GM12878 (cell line): Measurements from ENCODE around the gene SURF4. TPM values are rescaled to one million over a fixed set of nuclear protein-coding genes. Genes with fewer than 3 reads are reported as not detected.

ENCODE experiments used
- ATAC-seq: fragments of 200-7000 bp; cut with Tn5 transposase; 3 replicates; pipeline ENCODE4 v1.9.1; 2020; ENCODE audit warnings: mild to moderate bottlenecking, moderate library complexity
- BruUV-seq: library from RNA; stranded (reverse); fragments of 400-500 nt; replicated peaks from 2 replicates; lab custom pipeline; 2021; lab: Mats Ljungman, UMichigan
- CTCF ChIA-PET: fragments of 300-600 bp; sonication (Branson Sonifier 250); formaldehyde crosslinking; extraction: SDS; loops from one replicate; lab custom pipeline; 2021; ENCODE audit warnings: inconsistent platforms; lab: Yijun Ruan, JAX
- POLR2A ChIA-PET: fragments of 350-600 bp; formaldehyde crosslinking; extraction: SDS; loops from one replicate; lab custom pipeline; 2021; ENCODE audit warnings: inconsistent platforms; lab: Charles Lee
- RAD21 ChIA-PET: fragments of 300-600 bp; sonication (Branson Sonifier 250); formaldehyde crosslinking; loops from one replicate; lab custom pipeline; 2023; ENCODE audit warnings: antibody characterized with exemption; ENCODE audit not compliant: unreplicated experiment; lab: Charles Lee
- SMC1A ChIA-PET: fragments of 300-600 bp; sonication (Branson Sonifier 250); formaldehyde crosslinking; loops from one replicate; lab custom pipeline; 2023; ENCODE audit not compliant: unreplicated experiment, uncharacterized antibody; lab: Charles Lee
- DNase-seq: peaks from one replicate; pipeline ENCODE4 v3.0.0-alpha.2; 2011; ENCODE audit warnings: low read depth, low spot score
- FAIRE-seq: peaks from 3 replicates; lab custom pipeline; 2011; peaks lifted over from hg19 to GRCh38; lab: Jason Lieb, UNC
- H2AFZ ChIP-seq: 2 replicates; pipeline ENCODE4 v1.6.0; 2011; ENCODE audit warnings: low read depth, low read length, control low read depth; ENCODE audit not compliant: control insufficient read depth
- H3K27ac ChIP-seq: 2 replicates; pipeline ENCODE4 v1.5.1; 2011; ENCODE audit warnings: control low read depth; ENCODE audit not compliant: control insufficient read depth, insufficient read depth
- H3K27me3 ChIP-seq, 2 experiments: replicated peaks in 1 of 2; 2 replicates each; pipeline versions ENCODE4 v1.6.0 to v1.6.1; 2011; ENCODE audit warnings: low read length in 1 of 2; ENCODE audit not compliant: control insufficient read depth in 2 of 2, insufficient read depth in 2 of 2
- H3K36me3 ChIP-seq, 2 experiments: 2 replicates each; pipeline ENCODE4 v1.5.1; 2011; ENCODE audit warnings: low read length in 1 of 2; ENCODE audit not compliant: control insufficient read depth in 2 of 2, insufficient read depth in 2 of 2
- H3K4me1 ChIP-seq: 2 replicates; pipeline ENCODE4 v1.6.1; 2011; ENCODE audit warnings: mild to moderate bottlenecking, low read length, moderate library complexity, mixed read lengths; ENCODE audit not compliant: control insufficient read depth, insufficient read depth
- H3K4me2 ChIP-seq: 2 replicates; pipeline ENCODE4 v1.6.0; 2011; ENCODE audit warnings: control low read depth; ENCODE audit not compliant: control insufficient read depth, insufficient read depth
- H3K4me3 ChIP-seq: fragments of 200-600 bp; sonication (generic); 2 replicates; pipeline ENCODE4 v1.5.1; 2016
- H3K79me2 ChIP-seq: 2 replicates; pipeline ENCODE4 v1.6.0; 2011; ENCODE audit warnings: low read length; ENCODE audit not compliant: control insufficient read depth, insufficient read depth
- H3K9ac ChIP-seq: 2 replicates; pipeline ENCODE4 v1.8.0; 2011; ENCODE audit warnings: low read length, control low read depth, mixed read lengths; ENCODE audit not compliant: control insufficient read depth, insufficient read depth
- H3K9me3 ChIP-seq: replicated peaks from 3 replicates; pipeline ENCODE4 v1.5.1; 2011; ENCODE audit warnings: mild to moderate bottlenecking, low read length; ENCODE audit not compliant: control insufficient read depth, insufficient read depth
- H4K20me1 ChIP-seq: 2 replicates; pipeline ENCODE4 v1.6.0; 2011; ENCODE audit not compliant: control insufficient read depth, insufficient read depth
- CBFB ChIP-seq: IDR thresholded peaks from 2 replicates; pipeline ENCODE4 v1.6.1; 2016; ENCODE audit warnings: antibody characterized with exemption, low read depth
- CREB1 ChIP-seq: IDR thresholded peaks from 2 replicates; pipeline ENCODE4 v1.6.1; 2012; ENCODE audit warnings: low read depth, mild to moderate bottlenecking, inconsistent platforms
- DPF2 ChIP-seq: fragments of 450-650 bp; IDR thresholded peaks from 2 replicates; pipeline ENCODE4 v1.6.1; 2017; ENCODE audit warnings: mild to moderate bottlenecking
- FOXM1 ChIP-seq: IDR thresholded peaks from 2 replicates; pipeline ENCODE4 v1.6.1; 2012; ENCODE audit warnings: low read depth, mild to moderate bottlenecking, inconsistent platforms, low read length, moderate library complexity
- GATAD2B ChIP-seq: fragments of 450-650 bp; conservative IDR thresholded peaks from 2 replicates; pipeline ENCODE4 v1.6.1; 2017; ENCODE audit warnings: low read depth, mild to moderate bottlenecking, moderate library complexity
- HDAC2 ChIP-seq: fragments of 200-600 bp; sonication (generic); IDR thresholded peaks from 2 replicates; pipeline ENCODE4 v1.6.1; 2017
- NR2C2 ChIP-seq: IDR thresholded peaks from 2 replicates; pipeline ENCODE4 v1.6.1; 2011; ENCODE audit warnings: borderline replicate concordance, low read depth; ENCODE audit not compliant: control insufficient read depth, insufficient read length
- NRF1 ChIP-seq: conservative IDR thresholded peaks from 2 replicates; pipeline ENCODE4 v1.6.1; 2011; ENCODE audit warnings: mild to moderate bottlenecking, low read depth, low read length, improper control_type of control experiment
- SMARCA5 ChIP-seq: fragments of 450-650 bp; IDR thresholded peaks from 2 replicates; pipeline ENCODE4 v1.6.1; 2017; ENCODE audit warnings: mild to moderate bottlenecking
- SMC3 ChIP-seq: IDR thresholded peaks from 2 replicates; pipeline ENCODE4 v1.6.1; 2011; ENCODE audit warnings: low read length, improper control_type of control experiment, borderline replicate concordance
- SRF ChIP-seq, 2 experiments: IDR thresholded peaks; 2 replicates each; pipeline ENCODE4 v1.6.1; 2011; ENCODE audit warnings: low read depth in 2 of 2, low read length in 2 of 2, mild to moderate bottlenecking in 1 of 2, moderate library complexity in 1 of 2
- YBX1 ChIP-seq: fragments of 450-650 bp; IDR thresholded peaks from 2 replicates; pipeline ENCODE4 v1.6.1; 2016; ENCODE audit warnings: antibody characterized with exemption
- ZNF207 ChIP-seq: fragments of 450-650 bp; IDR thresholded peaks from 2 replicates; pipeline ENCODE4 v1.6.1; 2014; ENCODE audit warnings: antibody characterized with exemption, mild to moderate bottlenecking, borderline replicate concordance
- ZSCAN29 ChIP-seq: fragments of 450-650 bp; IDR thresholded peaks from 2 replicates; pipeline ENCODE4 v1.6.1; 2017; ENCODE audit warnings: mild to moderate bottlenecking, moderate library complexity
- WGBS: methylation state at CpG from one replicate; pipeline ENCODE4 v1.1.6; 2016; ENCODE audit warnings: low lambda C conversion rate; ENCODE audit not compliant: insufficient replicate concordance, insufficient coverage; ENCODE audit errors: missing lambda C conversion rate; 5-methylcytosine and 5-hydroxymethylcytosine counted together
- in situ Hi-C: fragments of 300-500 bp; cut with MboI; formaldehyde crosslinking; loops from 9 replicates; pipeline ENCODE4 v1.14.3; 2018; ENCODE audit warnings: mixed read lengths
- intact Hi-C: fragments of 100-400 bp; cut with micrococcal nuclease; formaldehyde crosslinking; loops from one replicate; pipeline ENCODE4 v1.14.2; 2022; ENCODE audit not compliant: unreplicated experiment
- polyA plus RNA-seq, 11 experiments: library from polyadenylated mRNA; depleted of rRNA in 4 of 11; unstranded in 6 of 11; stranded (reverse) in 5 of 11; fragments of >200 nt; fragmentation: Nextera tagmentation in 4 of 11; fragmentation: Illumina TruSeq in 1 of 11; extraction: Ambion mirVana in 4 of 11; extraction: Trizol in 1 of 11; gene quantifications; 1 replicate in 1 of 11; 2 replicates in 10 of 11; pipeline versions ENCODE4 v1.2.1 to v1.2.3, GENCODE V29; 2011 to 2016; ENCODE audit warnings: inconsistent platforms in 2 of 11, missing spikeins in 2 of 11, low read depth in 1 of 11
- total RNA-seq, 4 experiments: library from RNA; depleted of rRNA in 3 of 4; stranded (reverse); fragments of >200 nt in 3 of 4; fragmentation: Illumina TruSeq in 1 of 4; extraction: Trizol in 1 of 4; gene quantifications; 2 replicates each; pipeline versions ENCODE4 v1.2.1 to v1.2.3, GENCODE V29; 2013 to 2021
- TF ChIP-seq, protein P1 (sequence below): IDR thresholded peaks from 2 replicates; pipeline ENCODE4 v1.6.1; 2012; ENCODE audit warnings: mild to moderate bottlenecking, low read depth, low read length
- TF ChIP-seq, protein P2 (sequence below): fragments of 450-650 bp; IDR thresholded peaks from 2 replicates; pipeline ENCODE4 v1.6.1; 2016; ENCODE audit warnings: mild to moderate bottlenecking

Gene SURF4
- total and polyA plus RNA-seq, 10 of the 15 experiments (the other 5 are each of a cell fraction or from before 2014, with no cell fraction given), result 6.4 to 134 (median 78.7) TPM

DNA sequence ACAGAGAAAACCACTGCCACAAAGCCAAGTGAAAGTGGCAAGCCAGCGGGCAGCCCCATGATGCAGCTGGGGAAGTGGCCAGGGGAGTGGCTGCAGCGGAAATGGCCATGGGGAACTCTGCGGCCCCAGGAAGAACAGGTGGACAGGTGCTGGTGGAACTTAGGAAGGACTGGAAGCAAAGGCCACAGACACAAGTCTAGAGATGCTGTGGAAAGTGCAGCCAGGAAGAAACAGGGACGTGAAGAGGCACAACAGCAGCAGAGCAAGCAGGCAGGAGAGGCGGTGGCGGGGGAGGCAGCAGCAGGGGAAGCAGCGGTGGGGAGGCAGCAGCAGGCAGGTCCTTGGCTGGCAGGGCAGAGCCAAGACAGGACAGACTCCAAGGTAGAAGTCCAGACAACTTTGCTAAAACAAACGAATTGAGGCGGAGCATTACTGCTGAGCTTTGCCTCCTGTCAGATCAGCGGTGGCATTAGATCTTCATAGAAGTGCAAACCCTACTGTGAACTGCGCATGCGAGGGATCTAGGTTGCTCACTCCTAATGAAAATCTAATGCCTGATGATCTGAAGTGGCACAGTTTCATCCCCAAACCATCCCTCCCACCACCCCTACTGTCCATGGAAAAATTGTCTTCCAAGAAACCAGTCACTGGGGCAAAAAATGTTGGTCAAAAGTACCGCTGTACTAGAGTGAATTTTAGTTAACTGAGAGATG is 51.7 kb downstream of the SURF4 start:
- no TSS peak for BruUV-seq
- in situ Hi-C loops (no loop called here), intact Hi-C loops (loop anchor here (10.0 kb wide), 1 partner anchor 139 kb away; no protein-coding TSS in a partner anchor)
- ChIA-PET CTCF (no interaction called here), POLR2A (no interaction called here), SMC1A (no interaction called here), RAD21 (no interaction called here)
- H3K27me3 ChIP-seq, result no peaks in the 10 kb centered on the region
- no peak for FAIRE-seq
- no peak overlapping the region for H2AFZ ChIP-seq
- no peak overlapping the region for H3K27ac ChIP-seq
- H3K4me3 ChIP-seq, result no peak overlapping the region
- no peak overlapping the region for H3K4me2 ChIP-seq
- H4K20me1 ChIP-seq, result no peaks in the 10 kb centered on the region
- H3K9me3 ChIP-seq, result no peaks in the 10 kb centered on the region; the same call in 2 of the 3 replicates
- no peak for ATAC-seq
- no peaks in the 10 kb centered on the region for H3K79me2 ChIP-seq
- DNase-seq, result no peak
- no peaks in the 10 kb centered on the region for H3K36me3 ChIP-seq
- no peaks in the 10 kb centered on the region for H3K4me1 ChIP-seq
- no peak overlapping the region for H3K9ac ChIP-seq
- WGBS, result 57% methylated on average over 13 of the region's 13 CpGs
- TF ChIP-seq ZNF207, result no peak
- no peak for TF ChIP-seq CBFB
- no peak for TF ChIP-seq NRF1
- TF ChIP-seq ZSCAN29, result no peak
- no peak for TF ChIP-seq SRF (IDR thresholded peaks at IDR 0.05; ENCODE audit: low read depth in 2 of 2, low read length in 2 of 2)
- TF ChIP-seq, protein P1, sequence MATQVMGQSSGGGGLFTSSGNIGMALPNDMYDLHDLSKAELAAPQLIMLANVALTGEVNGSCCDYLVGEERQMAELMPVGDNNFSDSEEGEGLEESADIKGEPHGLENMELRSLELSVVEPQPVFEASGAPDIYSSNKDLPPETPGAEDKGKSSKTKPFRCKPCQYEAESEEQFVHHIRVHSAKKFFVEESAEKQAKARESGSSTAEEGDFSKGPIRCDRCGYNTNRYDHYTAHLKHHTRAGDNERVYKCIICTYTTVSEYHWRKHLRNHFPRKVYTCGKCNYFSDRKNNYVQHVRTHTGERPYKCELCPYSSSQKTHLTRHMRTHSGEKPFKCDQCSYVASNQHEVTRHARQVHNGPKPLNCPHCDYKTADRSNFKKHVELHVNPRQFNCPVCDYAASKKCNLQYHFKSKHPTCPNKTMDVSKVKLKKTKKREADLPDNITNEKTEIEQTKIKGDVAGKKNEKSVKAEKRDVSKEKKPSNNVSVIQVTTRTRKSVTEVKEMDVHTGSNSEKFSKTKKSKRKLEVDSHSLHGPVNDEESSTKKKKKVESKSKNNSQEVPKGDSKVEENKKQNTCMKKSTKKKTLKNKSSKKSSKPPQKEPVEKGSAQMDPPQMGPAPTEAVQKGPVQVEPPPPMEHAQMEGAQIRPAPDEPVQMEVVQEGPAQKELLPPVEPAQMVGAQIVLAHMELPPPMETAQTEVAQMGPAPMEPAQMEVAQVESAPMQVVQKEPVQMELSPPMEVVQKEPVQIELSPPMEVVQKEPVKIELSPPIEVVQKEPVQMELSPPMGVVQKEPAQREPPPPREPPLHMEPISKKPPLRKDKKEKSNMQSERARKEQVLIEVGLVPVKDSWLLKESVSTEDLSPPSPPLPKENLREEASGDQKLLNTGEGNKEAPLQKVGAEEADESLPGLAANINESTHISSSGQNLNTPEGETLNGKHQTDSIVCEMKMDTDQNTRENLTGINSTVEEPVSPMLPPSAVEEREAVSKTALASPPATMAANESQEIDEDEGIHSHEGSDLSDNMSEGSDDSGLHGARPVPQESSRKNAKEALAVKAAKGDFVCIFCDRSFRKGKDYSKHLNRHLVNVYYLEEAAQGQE, result no peak
- TF ChIP-seq, protein P2, sequence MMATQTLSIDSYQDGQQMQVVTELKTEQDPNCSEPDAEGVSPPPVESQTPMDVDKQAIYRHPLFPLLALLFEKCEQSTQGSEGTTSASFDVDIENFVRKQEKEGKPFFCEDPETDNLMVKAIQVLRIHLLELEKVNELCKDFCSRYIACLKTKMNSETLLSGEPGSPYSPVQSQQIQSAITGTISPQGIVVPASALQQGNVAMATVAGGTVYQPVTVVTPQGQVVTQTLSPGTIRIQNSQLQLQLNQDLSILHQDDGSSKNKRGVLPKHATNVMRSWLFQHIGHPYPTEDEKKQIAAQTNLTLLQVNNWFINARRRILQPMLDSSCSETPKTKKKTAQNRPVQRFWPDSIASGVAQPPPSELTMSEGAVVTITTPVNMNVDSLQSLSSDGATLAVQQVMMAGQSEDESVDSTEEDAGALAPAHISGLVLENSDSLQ, result no peak
- TF ChIP-seq DPF2, result no peak
- no peak for TF ChIP-seq CREB1
- TF ChIP-seq SMC3, result no peak
- no peak for TF ChIP-seq GATAD2B
- TF ChIP-seq YBX1, result no peak
- TF ChIP-seq SMARCA5, result no peak
- TF ChIP-seq HDAC2, result no peak
- TF ChIP-seq FOXM1, result no peak
- TF ChIP-seq NR2C2, result no peak
